Activated naive CD4-positive, alpha-beta T cell treated with anti-CD3 and anti-CD28 coated beads, Interleukin-2, amount 50 U/mL, for 72 hours (primary cell): Measurements from ENCODE around the gene VDR. TPM values are rescaled to one million over a fixed set of nuclear protein-coding genes. Genes with fewer than 3 reads are reported as not detected.

Experiments
- ATAC-seq, 2 donors: fragments of 150-1000 bp; cut with Tn5 transposase; 2 replicates each; pipeline ENCODE4 v1.10.0; 2021; ENCODE audit warnings: mild to moderate bottlenecking in 2 of 2, moderate library complexity in 2 of 2
- DNase-seq, 2 donors: peaks; one replicate each; pipeline ENCODE4 v3.0.0; 2021 to 2022; ENCODE audit warnings: low spot score in 2 of 2
- H3K27ac Mint-ChIP-seq, 2 donors: one replicate each; pipeline ENCODE4 v1.8.0; 2022; ENCODE audit warnings: mild to moderate bottlenecking in 2 of 2, mixed read lengths in 2 of 2
- H3K36me3 Mint-ChIP-seq, 2 donors: one replicate each; pipeline ENCODE4 v1.8.0; 2022; ENCODE audit warnings: mixed read lengths in 2 of 2
- H3K9me3 Mint-ChIP-seq, 2 donors: one replicate each; pipeline ENCODE4 v1.8.0; 2022; ENCODE audit warnings: mixed read lengths in 2 of 2
- total RNA-seq, 2 donors: library from RNA; stranded (reverse); gene quantifications; one replicate each; pipeline ENCODE4 v1.2.3, GENCODE V29; 2022

VDR gene
- total RNA-seq, 2 donors from 2014 or later: 92.4 to 133 TPM

GRCh38 chr12:47797441-47797840 is 107.4 kb downstream of the VDR start:
- Mint-ChIP-seq H3K27ac (peak overlapping the region; percentile 84 to 94), H3K36me3 (peaks cover 0 to 6% of the 10 kb centered on the region in 2 donors), H3K9me3 (no peaks in the 10 kb centered on the region)
- DNase-seq: no peak
- peak; percentile 49 to 51 for ATAC-seq

- H3K27ac Mint-ChIP-seq: peak overlapping the region in 1 of 2 donors; percentile 15
- DNase-seq (no peak), ATAC-seq (no peak)
- peaks cover 0 to 4% of the 10 kb centered on the region in 2 donors for H3K36me3 Mint-ChIP-seq
- H3K9me3 Mint-ChIP-seq: no peaks in the 10 kb centered on the region
Measured at GRCh38 chr12:47795814-47796411, 108.9 kb downstream of the VDR start.

GRCh38 chr12:47795121-47795813 is 109.5 kb downstream of the VDR start:
- H3K27ac Mint-ChIP-seq: peak overlapping the region in 1 of 2 donors; percentile 15
- H3K9me3 Mint-ChIP-seq: no peaks in the 10 kb centered on the region
- ATAC-seq (no peak), DNase-seq (no peak)
- peaks cover 0 to 10% of the 10 kb centered on the region in 2 donors for H3K36me3 Mint-ChIP-seq

- no peaks in the 10 kb centered on the region for H3K9me3 Mint-ChIP-seq
- peaks cover 0 to 10% of the 10 kb centered on the region in 2 donors for H3K36me3 Mint-ChIP-seq
- no peak overlapping the region for H3K27ac Mint-ChIP-seq
Measured at GRCh38 chr12:47794679-47795078, 110.1 kb downstream of the VDR start.

GRCh38 chr12:47793015-47793681 is 111.6 kb downstream of the VDR start:
- Mint-ChIP-seq H3K27ac (peak overlapping the region; percentile 6 to 66), H3K9me3 (no peaks in the 10 kb centered on the region), H3K36me3 (peaks cover 6 to 23% of the 10 kb centered on the region in 2 donors)
- no peak for DNase-seq
- no peak for ATAC-seq

More at GRCh38 chr12:47794679-47795078, 110.1 kb downstream of the VDR start:
- DNase-seq (no peak), ATAC-seq (no peak)

- Mint-ChIP-seq H3K27ac (peak overlapping the region; percentile 50 to 71), H3K36me3 (peaks cover 13 to 35% of the 10 kb centered on the region in 2 donors)
- ATAC-seq: no peak
Measured at GRCh38 chr12:47791874-47792273, 112.9 kb downstream of the VDR start.

More at GRCh38 chr12:47791874-47792273, 112.9 kb downstream of the VDR start:
- H3K9me3 Mint-ChIP-seq: no peaks in the 10 kb centered on the region
- DNase-seq: no peak

Other genes starting within 250 kb of the VDR start
- 10 to 100 TPM; 41.7 to 53.9 TPM for gene RPAP3, start 199.0 kb downstream of the VDR start, total RNA-seq
- gene ENDOU, start 179.5 kb downstream of the VDR start, total RNA-seq: not detected
- gene RAPGEF3, start 146.1 kb downstream of the VDR start, total RNA-seq: 1 to 10 TPM; 1.1 to 2.7 TPM
- 1 to 10 TPM; 5.2 to 7.4 TPM for gene SLC48A1, start 131.8 kb downstream of the VDR start, total RNA-seq
- 100 to 1,000 TPM; 285 to 334 TPM for gene HDAC7, start 85.1 kb downstream of the VDR start, total RNA-seq
- gene TMEM106C, start 58.6 kb upstream of the VDR start, total RNA-seq: 100 to 1,000 TPM; 134 to 305 TPM
- not detected for gene COL2A1, start 99.5 kb upstream of the VDR start, total RNA-seq
- gene SENP1, start 201.1 kb upstream of the VDR start, total RNA-seq: 10 to 100 TPM; 39.9 to 69.8 TPM
- gene PFKM, start 214.4 kb upstream of the VDR start, total RNA-seq: 10 to 100 TPM; 80.3 to 81.3 TPM